Gastrocnemius medialis (tissue), 4 donors: Measurements from ENCODE around the gene NEBL.

Source experiments
- CTCF ChIP-seq, 5 experiments: fragments of 450-650 bp in 3 of 5; fragments of 200-600 bp in 2 of 5; sonication (generic) in 2 of 5; IDR thresholded peaks in 4 of 5; conservative IDR thresholded peaks in 1 of 5; 1 replicate in 4 of 5; 2 replicates in 1 of 5; pipeline ENCODE4 v1.5.1; 2016 to 2019; ENCODE audit warnings: antibody characterized with exemption in 5 of 5, mild to moderate bottlenecking in 3 of 5, moderate library complexity in 3 of 5
- POLR2A ChIP-seq, 2 donors: fragments of 450-650 bp; IDR thresholded peaks; one replicate each; pipeline ENCODE4 v1.6.1; 2017; ENCODE audit warnings: antibody characterized with exemption in 2 of 2, mild to moderate bottlenecking in 2 of 2, moderate library complexity in 2 of 2

GRCh38 chr10:20912969-20913368, 15.9 kb upstream of the NEBL start:
- TF ChIP-seq CTCF (IDR thresholded peaks at IDR 0.05 in 4 of 5, conservative IDR thresholded peaks at IDR 0.05 in 1 of 5), result no peak
- TF ChIP-seq POLR2A (IDR thresholded peaks at IDR 0.05), result no peak
